Activated CD4-positive, alpha-beta T cell treated with anti-CD3 and anti-CD28 coated beads, Interleukin-2, amount 50 U/mL, for 1 hour (primary cell): ENCODE data around the gene FXYD1.
A peak's percentile ranks its signal among the peaks of the same experiment; 100 is the strongest.

Experiments used
- DNase-seq: peaks from one replicate; pipeline ENCODE4 v3.0.0-alpha.2; 2020

The FXYD1 gene

GRCh38 chr19:35108730-35109129 lies 29.9 kb upstream of the FXYD1 start:
- DNase-seq, result no peak

GRCh38 chr19:35109395-35110112 lies 29.1 kb upstream of the FXYD1 start:
- DNase-seq, result no peak

- DNase-seq, result no peak
Observed at GRCh38 chr19:35110974-35111373, 27.6 kb upstream of the FXYD1 start.

- no peak for DNase-seq
Observed at GRCh38 chr19:35112995-35113688, 25.5 kb upstream of the FXYD1 start.

GRCh38 chr19:35114353-35115176 lies 24.1 kb upstream of the FXYD1 start:
- peak; percentile 68 for DNase-seq

GRCh38 chr19:35115177-35115951 lies 23.3 kb upstream of the FXYD1 start, which contains the start of gene FXYD3:
Gene FXYD3, plus strand, starts transcription at chr19:35115823. Its CDS starts 3,554 bp downstream, at chr19:35119377.
- no peak for DNase-seq

GRCh38 chr19:35116072-35116801 lies 22.4 kb upstream of the FXYD1 start:
- no peak for DNase-seq

- no peak for DNase-seq
Observed at GRCh38 chr19:35117116-35117515, 21.5 kb upstream of the FXYD1 start.

GRCh38 chr19:35117799-35118198 lies 20.8 kb upstream of the FXYD1 start:
- no peak for DNase-seq

- no peak for DNase-seq
Observed at GRCh38 chr19:35118268-35119020, 20.2 kb upstream of the FXYD1 start.

- no peak for DNase-seq
Observed at GRCh38 chr19:35119091-35119490, 19.5 kb upstream of the FXYD1 start.

- DNase-seq, result no peak
Observed at GRCh38 chr19:35119578-35120155, 19.0 kb upstream of the FXYD1 start.

GRCh38 chr19:35120492-35120891 lies 18.1 kb upstream of the FXYD1 start:
- DNase-seq, result no peak

- DNase-seq, result no peak
Observed at GRCh38 chr19:35120898-35121297, 17.7 kb upstream of the FXYD1 start.

- no peak for DNase-seq
Observed at GRCh38 chr19:35122687-35123551, 15.7 kb upstream of the FXYD1 start.

GRCh38 chr19:35123573-35123972 lies 15.1 kb upstream of the FXYD1 start:
- no peak for DNase-seq

- DNase-seq, result peak; percentile 85
Observed at GRCh38 chr19:35124098-35125060, 14.2 kb upstream of the FXYD1 start.

- DNase-seq, result no peak
Observed at GRCh38 chr19:35125270-35125717, 13.3 kb upstream of the FXYD1 start.
